SU-DHL-6 (cell line): Measurements from ENCODE around the gene PPP2R2C.

ENCODE experiments used
- EZH2phosphoT487 ChIP-seq: fragments of 200-600 bp; sonication (generic), shearing (Covaris generic); conservative IDR thresholded peaks from 2 replicates; pipeline ENCODE4 v1.6.1; 2018; ENCODE audit warnings: mild to moderate bottlenecking, antibody characterized with exemption, low read length, moderate library complexity, mixed read lengths
- TF ChIP-seq, protein P1 (sequence below): fragments of 200-600 bp; sonication (generic); IDR thresholded peaks from one replicate; pipeline ENCODE4 v1.5.1; 2017; ENCODE audit warnings: antibody characterized with exemption, mild to moderate bottlenecking, low read length, moderate library complexity; ENCODE audit not compliant: insufficient read depth, poor library complexity, severe bottlenecking

DNA sequence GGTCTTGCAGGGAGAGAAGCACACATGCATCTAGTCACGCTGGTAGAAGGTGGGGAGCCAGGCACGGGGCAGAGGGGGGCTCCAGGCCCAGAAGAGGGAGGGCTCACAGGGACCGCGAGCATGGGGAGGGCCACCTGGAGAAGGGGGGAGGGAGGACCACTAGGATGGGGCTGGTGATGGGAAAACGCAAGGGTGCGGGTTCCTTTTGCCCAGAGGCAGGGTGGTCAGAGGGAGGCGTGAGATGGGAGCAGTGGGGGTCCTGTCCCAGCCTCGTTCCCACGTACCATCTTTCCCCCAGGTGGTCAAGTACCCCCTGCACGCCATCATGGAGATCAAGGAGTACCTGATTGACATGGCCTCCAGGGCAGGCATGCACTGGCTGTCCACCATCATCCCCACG lies 172.1 kb downstream of the PPP2R2C start:
- TF ChIP-seq, protein P1, sequence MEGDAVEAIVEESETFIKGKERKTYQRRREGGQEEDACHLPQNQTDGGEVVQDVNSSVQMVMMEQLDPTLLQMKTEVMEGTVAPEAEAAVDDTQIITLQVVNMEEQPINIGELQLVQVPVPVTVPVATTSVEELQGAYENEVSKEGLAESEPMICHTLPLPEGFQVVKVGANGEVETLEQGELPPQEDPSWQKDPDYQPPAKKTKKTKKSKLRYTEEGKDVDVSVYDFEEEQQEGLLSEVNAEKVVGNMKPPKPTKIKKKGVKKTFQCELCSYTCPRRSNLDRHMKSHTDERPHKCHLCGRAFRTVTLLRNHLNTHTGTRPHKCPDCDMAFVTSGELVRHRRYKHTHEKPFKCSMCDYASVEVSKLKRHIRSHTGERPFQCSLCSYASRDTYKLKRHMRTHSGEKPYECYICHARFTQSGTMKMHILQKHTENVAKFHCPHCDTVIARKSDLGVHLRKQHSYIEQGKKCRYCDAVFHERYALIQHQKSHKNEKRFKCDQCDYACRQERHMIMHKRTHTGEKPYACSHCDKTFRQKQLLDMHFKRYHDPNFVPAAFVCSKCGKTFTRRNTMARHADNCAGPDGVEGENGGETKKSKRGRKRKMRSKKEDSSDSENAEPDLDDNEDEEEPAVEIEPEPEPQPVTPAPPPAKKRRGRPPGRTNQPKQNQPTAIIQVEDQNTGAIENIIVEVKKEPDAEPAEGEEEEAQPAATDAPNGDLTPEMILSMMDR = no peak
- TF ChIP-seq EZH2phosphoT487 = no peak
